ENCODE results near the gene IL15.
"Not testable (repeated sequence)": the region's sequence is repeated elsewhere in the genome, so short reads cannot be mapped to it uniquely, and the experiment has no call there.

Gene IL15, protein sequence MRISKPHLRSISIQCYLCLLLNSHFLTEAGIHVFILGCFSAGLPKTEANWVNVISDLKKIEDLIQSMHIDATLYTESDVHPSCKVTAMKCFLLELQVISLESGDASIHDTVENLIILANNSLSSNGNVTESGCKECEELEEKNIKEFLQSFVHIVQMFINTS

DNA sequence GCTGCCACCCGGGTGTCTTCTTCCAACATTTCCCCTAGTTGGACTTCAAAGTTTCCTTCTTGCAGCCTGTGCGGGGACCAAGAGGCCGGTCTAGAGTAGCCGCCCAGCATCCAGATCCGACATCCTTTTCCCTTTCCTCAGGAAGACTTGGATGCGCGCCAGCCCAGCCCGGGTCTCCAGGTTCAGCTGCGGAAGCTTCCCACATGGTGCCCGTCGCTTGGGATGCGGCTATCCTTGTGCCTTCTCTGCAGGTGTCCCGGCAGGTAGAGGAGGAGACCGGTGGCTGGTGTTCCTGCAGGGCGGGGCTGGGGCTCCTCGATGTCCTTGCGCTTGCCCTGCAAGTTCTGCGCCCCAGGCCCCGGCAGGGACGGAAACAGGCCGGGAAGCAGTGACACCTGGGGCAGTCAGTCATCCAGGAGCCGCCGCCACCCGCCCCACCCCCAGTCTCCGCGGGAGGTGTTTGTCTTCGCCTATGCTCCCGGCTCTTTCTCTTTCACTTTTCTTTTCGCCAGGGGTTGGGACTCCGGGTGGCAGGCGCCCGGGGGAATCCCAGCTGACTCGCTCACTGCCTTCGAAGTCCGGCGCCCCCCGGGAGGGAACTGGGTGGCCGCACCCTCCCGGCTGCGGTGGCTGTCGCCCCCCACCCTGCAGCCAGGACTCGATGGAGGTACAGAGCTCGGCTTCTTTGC lies at the start of gene IL15:
Gene IL15 (plus strand): TSS at position 502 of the 689 bp plus-strand sequence. CDS start 82,882 bp downstream, outside the sequence.
- DNase-seq = no peak

DNA sequence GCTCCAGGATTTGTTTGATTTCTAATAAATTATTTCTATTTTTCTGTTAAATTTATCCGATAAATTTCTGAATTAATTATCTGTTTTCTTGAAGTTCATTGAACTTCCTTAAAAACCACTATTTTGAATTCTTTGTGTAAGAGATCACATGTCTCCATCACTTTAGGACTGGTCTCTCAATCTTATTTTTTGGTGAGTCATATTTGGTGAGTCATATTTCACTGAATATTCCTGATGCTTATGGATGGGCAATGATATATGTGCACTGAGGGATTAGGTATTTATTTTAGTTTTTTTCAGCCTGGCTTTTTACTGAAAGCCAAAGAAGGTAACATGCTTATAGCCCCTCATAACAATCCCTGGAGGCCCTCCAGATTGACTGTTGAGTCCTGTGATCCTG lies 48.5 kb upstream of the IL15 start:
- DNase-seq = no peak

DNA sequence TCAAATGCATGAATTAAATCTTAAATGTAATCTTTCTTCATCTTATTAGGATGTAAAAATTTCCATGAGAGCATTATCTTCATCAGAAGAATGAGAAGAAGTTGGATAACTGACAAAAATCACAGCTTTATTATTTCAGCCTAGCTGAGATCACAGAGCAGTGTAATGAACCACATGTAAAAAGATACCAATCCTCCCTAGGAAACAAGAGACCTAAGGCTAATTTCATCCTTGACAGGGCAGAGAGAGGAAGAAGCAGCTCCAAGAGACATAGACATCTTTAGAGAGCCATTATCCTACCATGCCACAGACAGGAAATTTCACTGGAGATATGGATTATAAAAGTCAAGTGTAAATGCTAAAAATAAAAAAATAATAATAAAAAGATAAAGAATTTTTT lies 40.9 kb upstream of the IL15 start:
- no peak for DNase-seq

DNA sequence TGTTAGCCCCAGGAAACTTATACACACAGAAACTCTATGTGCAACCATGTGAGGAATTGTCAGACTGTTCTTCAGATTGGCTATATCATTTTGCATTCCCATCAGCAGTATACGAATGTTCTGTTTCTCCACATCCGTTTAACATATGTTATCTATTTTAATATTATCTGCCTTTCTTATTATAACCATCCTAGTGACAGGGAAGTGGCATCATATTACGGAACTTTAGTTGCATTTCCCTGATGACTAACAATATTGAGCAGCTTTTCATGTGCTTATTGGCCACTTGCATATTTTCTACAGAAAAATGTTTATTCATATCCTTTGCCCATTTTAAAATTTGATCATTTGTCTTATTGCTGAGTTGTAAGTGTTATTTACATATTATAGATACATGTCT lies 36.5 kb upstream of the IL15 start:
- DNase-seq = no peak

DNA sequence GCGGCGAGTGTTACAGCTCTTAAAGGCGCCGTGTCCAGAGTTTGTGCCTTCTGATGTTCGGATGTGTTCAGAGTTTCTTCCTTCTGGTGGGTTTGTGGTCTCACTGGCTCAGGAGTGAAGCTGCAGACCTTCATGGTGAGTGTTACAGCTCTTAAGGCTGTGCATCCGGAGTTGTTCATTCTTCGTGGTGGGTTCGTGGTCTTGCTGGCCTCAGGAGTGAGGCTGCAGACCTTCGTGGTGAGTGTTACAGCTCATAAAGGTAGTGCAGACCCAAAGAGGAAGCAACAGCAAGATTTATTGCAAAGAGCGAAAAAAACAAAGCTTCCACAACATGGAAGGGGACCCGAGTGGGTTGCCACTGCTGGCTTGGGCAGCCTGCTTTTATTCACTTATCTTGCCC lies 31.7 kb upstream of the IL15 start:
- not testable (repeated sequence) for DNase-seq

DNA sequence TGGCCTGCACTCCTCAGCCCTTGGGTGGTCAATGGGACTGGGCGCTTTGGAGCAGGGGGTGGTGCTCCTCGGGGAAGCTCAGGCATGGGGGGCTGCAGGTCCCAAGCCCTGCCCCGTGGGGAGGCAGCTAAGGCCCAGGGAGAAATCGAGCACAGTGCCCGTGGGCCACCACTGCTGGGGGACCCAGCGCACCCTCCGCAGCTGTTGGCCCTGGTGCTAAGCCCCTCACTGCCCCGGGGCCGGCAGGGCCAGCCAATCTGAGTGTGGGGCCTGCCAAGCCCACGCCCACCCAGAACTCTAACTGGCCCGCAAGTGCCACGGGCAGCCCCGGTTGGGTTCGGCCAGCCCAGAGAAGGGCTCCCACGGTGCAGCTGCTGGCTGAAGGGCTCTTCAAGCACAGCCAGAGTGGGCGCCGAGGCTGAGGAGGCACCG lies 30.9 kb upstream of the IL15 start:
- DNase-seq = no peak

DNA sequence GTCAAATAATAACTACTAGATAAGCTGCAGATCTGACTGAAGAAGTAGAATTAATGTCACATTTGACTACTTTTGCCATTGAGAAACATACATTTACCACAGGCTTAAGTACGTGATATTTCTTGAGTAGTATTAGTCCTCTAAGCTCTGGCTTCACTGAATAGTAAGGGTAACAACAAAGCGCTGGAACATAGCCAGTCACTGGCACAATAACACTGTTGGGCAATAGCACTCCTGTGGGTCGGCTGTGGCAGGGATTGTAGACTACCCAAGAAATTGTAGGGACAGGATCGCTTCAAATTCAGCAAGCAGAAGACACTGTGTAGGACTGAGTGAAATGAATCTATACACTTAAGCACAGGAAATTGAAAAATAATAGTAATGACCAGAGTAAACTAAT lies 27.1 kb upstream of the IL15 start:
- no peak for DNase-seq

DNA sequence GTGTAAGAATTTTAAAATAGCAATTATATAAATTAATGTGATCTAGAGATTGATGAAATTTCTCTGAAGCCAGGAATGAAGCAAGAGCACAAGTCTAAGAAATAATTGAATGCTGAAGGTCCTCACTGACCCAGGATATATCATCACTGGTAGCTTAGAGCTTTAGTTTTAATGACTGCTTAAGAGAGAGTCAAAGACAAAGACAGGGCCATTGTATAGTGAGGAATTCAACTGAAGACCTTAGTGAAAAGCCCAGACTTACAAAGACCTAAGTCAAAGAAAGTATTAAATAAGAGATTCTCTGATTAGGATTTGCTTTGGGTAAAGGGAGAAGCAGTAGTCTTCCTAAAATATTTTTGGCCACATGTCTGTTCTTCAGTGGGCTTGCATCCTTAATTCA lies 26.0 kb upstream of the IL15 start:
- no peak for DNase-seq

DNA sequence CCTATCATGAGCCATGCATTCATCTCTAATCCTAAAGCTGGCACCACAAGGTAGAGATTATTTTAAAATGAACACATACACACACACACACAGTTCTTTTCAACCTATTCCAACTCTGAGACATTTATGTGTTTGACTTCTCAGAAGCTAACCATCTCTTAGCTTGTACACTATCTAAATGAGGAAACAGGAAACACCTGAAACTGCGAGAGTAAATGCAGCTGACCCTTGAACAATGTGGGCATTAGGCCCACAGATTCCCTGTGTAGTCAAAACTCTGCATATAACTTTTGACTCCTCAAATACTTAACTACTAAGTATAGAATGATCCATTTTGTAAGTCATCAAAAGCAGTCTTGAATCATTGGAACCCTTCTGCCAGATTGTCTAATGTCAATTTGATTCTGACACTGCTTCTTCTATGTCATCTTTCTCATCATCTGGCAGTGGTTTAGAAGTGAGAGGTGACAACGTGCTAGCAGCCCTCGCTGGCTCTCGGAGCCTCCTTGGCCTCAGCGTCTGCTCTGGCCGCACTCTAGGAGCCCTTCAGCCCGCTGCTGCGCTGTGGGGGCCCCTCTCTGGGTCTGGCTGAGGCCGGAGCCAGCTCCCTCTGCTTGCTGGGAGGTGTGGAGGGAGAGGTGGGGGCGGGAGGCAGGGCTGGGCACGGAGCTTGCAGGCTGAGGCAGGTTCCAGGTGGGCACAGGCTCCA lies 21.4 kb upstream of the IL15 start:
- DNase-seq = no peak

DNA sequence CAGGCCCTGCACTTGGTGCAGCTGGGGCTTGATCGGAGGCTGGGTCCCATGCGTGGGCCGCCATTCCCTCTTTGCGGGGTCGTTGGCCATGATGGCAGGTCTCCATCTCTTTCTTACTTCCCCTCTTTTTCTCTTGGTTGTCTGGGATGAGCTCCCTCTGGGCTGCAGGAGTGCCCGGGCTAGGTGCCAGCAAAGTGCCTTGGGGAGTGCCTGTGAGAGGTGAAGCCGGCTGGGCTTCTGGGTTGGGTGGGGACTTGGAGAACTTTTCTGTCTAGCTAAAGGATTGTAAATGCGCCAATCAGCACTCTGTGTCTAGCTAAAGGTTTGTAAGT lies 20.8 kb upstream of the IL15 start:
- DNase-seq = not testable (repeated sequence)

DNA sequence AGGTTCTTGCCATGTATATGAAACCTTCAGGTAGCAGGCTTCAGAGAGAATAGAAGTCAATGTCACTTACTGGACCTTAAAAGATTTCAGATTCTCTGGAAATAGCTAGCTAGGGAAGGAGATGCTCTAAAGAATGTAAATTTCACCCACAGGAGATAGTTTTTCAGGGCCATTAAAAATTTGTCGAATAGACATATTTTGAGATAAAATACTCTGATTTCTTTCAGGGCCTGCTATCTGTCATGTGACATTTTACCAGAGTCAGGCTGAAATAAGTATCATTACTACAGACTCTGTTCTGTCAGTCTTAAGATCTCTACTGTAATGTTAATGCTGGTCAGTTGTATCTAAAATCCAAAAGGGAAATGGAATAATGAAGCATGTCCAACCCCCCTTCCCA lies 15.7 kb upstream of the IL15 start:
- DNase-seq = no peak

DNA sequence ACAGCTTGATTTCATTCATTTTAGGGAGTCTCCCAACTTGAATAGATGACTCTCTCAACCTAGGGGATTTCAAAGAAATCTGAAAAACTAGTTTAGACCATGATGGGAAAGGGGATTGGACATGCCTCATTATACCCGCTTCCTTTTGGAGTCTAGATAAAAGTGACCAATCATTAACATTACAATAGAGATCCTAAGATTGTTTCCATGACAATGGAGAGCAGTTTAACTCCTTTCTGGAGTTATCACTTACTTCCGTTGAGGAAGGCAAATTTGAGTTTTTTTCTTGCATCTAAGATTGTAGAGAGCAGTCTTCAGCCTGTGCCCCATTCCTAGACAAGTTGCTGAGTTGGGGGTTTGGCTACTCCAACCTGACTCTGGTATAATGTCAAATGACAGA lies 11.4 kb upstream of the IL15 start:
- DNase-seq = no peak

DNA sequence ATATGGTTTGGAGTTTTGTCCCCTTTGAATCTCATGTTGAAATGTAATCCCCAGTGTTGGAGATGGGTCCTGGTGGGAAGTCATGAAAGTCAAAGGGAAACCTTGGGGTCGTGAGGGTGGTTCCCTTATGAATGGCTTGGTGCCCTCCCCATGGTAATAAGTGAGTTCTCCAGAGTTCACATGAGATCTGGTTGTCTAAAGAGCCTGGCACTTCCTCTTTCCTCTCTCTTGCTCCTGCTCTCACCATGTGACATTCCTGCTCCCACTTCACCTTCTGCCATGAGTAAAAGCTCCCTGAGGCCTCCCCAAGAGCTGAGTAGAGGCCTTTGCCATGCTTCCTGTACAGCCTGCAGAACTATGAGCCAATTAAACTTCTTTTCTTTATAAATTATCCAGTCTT lies 5.5 kb upstream of the IL15 start:
- no peak for DNase-seq

DNA sequence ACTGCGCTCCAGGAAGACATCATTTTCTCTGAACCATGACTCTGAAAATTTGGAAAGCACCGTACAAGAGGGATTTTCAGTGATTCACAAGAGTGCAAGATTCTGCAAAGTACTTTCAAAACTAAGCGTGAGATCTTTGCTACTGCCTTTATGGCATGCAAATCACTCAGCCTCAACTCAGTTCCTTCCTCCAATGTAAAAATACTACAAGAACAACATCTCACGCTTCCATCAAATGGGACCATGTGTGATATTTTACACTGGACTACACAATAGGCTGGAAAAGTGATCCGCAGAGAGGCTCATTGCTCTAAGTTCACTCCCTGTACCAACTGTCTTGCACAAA lies 674 bp upstream of the IL15 start:
- no peak for DNase-seq

DNA sequence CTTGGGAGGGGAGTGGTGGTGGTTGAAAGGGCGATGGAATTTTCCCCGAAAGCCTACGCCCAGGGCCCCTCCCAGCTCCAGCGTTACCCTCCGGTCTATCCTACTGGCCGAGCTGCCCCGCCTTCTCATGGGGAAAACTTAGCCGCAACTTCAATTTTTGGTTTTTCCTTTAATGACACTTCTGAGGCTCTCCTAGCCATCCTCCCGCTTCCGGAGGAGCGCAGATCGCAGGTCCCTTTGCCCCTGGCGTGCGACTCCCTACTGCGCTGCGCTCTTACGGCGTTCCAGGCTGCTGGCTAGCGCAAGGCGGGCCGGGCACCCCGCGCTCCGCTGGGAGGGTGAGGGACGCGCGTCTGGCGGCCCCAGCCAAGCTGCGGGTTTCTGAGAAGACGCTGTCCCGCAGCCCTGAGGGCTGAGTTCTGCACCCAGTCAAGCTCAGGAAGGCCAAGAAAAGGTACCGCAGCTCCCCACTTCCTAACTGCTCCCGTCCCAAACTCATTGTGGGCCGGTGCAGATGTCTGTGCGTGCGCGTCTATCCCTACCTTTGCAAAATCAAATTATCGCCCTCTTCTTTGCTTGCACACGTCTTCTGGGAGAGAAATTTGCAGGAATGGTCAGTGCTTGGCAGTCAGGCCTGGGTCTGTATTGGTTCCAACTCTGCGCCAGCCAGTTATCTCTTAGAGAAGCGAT lies 533 bp downstream of the IL15 start:
- DNase-seq = no peak

DNA sequence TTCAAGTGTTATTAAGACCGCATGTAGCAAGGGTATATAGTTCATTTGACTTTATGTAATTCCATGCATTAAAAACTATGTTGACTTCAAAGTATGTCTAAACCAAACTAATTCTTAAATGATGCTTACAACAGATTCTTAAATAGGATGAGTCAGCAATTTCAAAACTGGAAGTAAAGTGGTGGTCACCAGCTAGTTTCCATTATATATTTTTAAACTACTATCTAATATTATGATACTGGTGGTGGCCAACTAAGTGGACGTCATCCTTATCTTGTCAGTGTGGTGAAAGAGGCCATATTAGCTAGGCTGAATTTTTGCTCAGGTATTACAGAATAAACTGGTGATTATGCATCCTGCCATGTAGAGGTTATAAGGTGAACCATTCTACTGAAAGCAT lies 1.2 kb downstream of the IL15 start:
- no peak for DNase-seq

DNA sequence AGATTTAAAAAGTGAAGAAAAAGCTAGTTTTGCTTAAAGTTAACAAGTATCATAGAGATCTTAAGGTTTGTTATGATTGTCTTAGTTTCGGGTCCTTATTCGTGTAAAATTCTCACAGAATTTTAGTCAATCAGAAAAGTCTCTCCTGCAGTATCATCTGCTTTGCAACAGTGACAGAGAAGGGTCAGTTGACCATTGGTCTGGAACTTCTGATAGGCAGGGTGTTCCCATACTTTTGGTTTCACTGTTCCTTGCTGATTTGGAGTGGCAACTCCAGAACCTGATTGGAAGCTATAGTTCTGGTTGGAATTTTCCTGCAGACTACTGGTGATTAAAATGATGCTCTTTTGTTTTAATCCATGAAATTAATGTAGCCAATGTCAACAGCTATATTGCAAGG lies 1.8 kb downstream of the IL15 start:
- DNase-seq = no peak

DNA sequence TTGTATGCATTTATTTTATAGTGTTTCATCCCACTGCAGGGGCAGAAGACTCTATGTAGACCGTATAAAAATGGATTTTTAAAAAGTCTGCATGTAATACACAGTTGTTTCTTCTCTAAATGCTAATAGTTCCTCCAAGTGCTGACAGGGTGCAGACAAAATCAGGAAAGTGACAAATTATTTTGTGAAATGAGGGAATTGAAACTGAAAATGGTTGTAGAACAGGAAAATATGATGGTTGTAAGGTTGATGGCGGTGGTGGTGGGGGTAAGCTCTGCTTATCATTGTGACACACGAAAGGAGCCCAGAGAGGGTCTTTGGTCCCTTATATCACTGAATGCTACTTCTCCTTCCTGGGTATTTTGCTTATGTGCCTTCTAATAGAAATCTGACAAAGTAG lies 4.3 kb downstream of the IL15 start:
- DNase-seq = no peak

DNA sequence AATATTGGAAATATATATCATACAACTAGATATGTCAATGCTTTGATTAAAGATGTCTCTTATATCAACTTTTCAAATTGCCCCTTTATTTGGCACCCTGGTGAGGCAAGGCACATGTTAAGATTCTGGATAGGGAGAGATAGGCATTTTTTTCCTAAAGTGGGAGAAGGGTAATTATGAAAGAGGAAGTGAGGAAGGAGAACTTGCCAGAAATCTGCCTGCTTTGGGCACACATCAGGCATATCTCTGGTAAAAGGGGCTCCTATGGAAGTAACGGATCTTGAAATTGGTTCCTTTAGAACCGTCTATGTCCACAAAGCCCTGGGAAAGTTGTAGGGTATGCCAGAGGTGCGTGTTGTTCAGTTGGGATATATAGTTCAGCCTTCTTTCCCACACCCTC lies 5.7 kb downstream of the IL15 start:
- DNase-seq = no peak

DNA sequence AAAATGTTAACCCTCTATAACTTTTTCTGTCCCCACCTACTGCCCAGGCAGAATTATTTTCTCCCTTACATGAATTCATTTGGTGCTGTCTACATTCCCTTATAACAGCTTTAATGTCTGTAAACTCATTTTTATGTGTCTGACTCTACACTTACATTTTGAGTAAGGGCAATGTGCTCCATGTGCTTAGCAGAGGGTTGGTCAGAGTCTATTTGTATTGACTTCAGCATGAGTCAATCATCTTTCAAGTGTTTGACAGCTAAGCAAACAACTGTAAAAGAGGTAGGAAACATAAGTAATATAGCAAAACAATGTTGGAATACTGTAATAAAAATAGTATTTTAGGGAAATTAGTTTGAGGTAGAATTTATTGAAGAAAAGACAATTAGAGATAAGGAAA lies 6.3 kb downstream of the IL15 start:
- DNase-seq = no peak

DNA sequence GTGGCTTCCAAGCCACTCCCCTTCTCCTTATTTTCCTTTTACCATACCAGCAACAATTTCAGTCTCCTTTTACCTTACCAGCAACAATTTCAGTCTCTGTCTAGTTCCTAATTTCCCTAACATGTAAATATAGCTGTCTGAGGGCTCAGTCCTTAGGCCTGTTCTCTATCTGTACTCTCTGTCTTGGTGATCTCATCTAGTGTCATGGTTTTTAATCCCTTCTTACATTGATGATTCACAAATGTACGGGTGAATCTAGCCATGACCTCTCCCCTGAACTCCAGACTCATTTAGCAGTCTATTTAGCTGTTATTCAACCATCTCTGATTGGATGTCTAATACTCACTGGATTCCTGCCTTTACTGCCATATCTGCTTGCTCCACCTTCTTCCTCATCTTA lies 7.2 kb downstream of the IL15 start:
- DNase-seq = no peak

DNA sequence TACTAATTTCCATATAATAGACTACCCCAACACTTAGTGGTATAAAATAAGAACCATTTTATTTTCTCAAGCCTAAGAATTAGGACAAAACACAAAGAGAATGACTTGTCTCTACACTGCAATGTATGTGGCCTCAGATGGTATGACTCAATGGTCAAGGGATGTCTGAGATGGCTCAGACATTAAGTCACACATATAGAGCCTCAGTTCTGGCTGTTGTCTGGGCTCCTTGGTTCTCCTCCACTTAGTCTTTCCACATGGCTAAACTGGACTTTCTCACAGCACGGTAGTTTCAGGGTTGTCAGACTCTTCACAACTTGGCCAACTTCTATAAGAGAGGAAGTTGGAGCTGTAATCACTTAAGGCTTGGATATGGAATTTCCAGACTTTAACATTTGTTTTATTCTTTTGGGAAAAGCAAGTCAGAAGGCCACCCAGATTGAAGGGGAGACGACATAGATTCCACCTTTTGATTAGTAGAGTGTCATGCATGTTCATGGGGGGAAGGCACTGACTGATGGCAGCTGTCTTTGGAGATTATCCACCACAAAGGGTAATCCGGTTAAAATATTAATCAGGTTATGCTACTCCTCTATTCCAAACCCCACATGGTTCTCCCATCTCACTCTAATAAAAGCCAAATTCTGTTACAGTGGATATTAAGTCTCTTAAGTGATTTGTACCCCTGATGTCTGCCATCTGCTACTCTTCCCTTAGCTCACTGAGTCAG lies 9.4 kb downstream of the IL15 start:
- no peak for DNase-seq

DNA sequence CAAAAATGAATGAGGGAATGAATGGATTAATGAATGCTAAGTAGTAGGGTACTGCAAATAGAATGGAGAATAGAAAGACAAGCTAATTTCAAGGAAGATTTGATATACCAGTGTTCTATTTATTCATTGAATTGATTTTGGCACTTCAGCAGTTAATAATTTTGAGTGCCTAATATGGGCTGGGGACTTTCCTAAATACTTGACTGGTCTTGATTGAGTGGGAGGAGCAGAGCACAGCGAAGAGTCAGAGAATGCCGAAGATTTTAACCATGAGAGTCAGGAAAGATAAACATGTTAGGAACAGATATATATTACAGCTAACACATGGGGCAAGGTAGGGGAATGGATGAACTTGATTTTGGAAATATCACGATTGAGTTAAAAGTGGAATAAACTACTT lies 10.6 kb downstream of the IL15 start:
- no peak for DNase-seq

DNA sequence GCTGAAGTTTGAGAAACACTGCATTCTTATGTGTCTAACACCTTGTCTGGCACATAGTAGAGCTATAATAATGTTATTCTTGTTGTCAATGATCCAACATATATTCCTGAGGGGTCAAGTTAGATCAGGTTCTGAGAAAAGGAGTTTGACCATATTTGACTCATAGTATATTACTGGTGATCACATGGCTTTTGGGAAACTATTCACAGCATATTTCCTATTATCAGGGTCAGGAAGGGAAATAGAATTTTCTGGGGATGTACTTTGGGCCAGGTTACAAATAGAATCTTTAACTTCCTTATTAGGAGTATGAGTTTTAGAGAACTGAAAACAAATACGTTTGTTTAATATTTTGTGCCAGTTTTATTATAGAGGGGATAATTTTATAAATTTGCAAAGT lies 11.6 kb downstream of the IL15 start:
- no peak for DNase-seq

Data from DMS79 (cell line).